ENCODE data around the gene LGR4. TPM values are rescaled to one million over a fixed set of nuclear protein-coding genes. Genes with fewer than 3 reads are reported as not detected.

LGR4 gene
- total RNA-seq, 2 donors from 2014 or later, result 0.08 to 0.27 TPM

DNA sequence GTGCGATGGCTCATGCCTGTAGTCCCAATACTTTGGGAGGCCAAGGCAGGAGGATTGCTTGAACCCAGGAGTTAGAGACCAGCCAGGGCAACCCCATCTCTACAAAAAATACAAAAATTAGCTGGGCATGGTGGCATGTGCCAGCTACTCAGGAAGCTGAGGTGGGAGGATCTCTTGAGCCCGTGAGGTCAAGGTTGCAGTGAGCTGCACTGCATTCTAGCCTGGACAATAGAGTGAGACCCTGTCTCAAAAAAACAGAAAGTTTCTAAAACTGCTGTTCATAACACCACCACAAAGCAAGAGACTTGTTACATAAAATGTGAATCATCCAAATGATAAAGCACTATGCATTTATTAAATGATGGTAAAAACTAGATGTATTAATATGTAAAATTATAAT lies 69.4 kb downstream of the LGR4 start:
- DNase-seq (ENCODE audit: low spot score in 2 of 2) (no peak), ATAC-seq (no peak)
- Mint-ChIP-seq H3K36me3 (no peaks in the 10 kb centered on the region), H3K27ac (no peak overlapping the region), H3K9me3 (no peaks in the 10 kb centered on the region)

DNA sequence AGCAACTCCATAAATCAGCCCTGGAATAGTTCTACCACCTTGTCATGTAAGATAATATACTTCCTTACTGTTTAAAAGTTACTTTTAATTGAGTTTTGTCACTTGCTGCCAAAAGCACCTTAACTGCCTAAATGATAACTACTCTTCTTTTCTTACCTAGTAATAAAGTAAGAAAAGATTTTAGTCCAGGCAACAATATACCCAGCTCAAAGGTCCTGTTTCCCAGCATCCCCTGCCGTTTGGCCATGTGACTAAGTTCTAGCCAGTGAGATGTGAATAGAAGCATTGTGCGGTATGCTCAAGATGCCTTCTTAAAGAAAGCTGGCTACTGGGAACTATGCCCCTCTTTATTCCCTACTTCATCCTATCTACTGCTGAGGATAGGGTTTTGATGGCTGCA lies 70.1 kb downstream of the LGR4 start:
- ATAC-seq, result no peak
- H3K36me3 Mint-ChIP-seq, result no peaks in the 10 kb centered on the region
- no peaks in the 10 kb centered on the region for H3K9me3 Mint-ChIP-seq
- no peak overlapping the region for H3K27ac Mint-ChIP-seq
- DNase-seq (ENCODE audit: low spot score in 2 of 2), result no peak

- H3K27ac Mint-ChIP-seq, result no peak overlapping the region
- no peak for ATAC-seq
- no peaks in the 10 kb centered on the region for H3K9me3 Mint-ChIP-seq
- no peaks in the 10 kb centered on the region for H3K36me3 Mint-ChIP-seq
- DNase-seq (ENCODE audit: low spot score in 2 of 2), result no peak
Measured at GRCh38 chr11:27401833-27402316, 70.7 kb downstream of the LGR4 start.

- no peak overlapping the region for H3K27ac Mint-ChIP-seq
- no peaks in the 10 kb centered on the region for H3K9me3 Mint-ChIP-seq
- no peaks in the 10 kb centered on the region for H3K36me3 Mint-ChIP-seq
- DNase-seq (ENCODE audit: low spot score in 2 of 2), result no peak
- ATAC-seq, result no peak
Measured at GRCh38 chr11:27401280-27401832, 71.2 kb downstream of the LGR4 start.

DNA sequence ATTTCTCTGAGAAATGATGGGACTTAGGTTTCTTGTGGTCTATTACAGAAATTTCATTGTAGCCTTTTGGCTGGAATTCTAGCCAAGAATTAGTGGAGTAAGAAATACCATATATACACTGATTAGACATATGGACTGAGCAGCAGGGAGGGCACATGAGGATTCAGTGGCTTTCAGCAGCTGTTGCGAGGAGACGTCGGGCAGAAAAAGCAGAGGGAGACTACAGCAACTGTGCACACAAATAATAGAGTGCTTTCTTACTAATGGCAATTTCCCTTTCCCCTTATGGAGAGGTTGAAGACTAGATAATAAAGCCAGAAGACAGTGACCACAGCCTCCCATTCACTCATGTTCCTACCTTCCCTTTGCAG lies 74.2 kb downstream of the LGR4 start:
- Mint-ChIP-seq H3K36me3 (no peaks in the 10 kb centered on the region), H3K27ac (no peak overlapping the region), H3K9me3 (no peaks in the 10 kb centered on the region)
- ATAC-seq (no peak), DNase-seq (ENCODE audit: low spot score in 2 of 2) (no peak)

- DNase-seq (ENCODE audit: low spot score in 2 of 2), result no peak
- no peak for ATAC-seq
- no peak overlapping the region for H3K27ac Mint-ChIP-seq
- H3K9me3 Mint-ChIP-seq, result no peaks in the 10 kb centered on the region
- no peaks in the 10 kb centered on the region for H3K36me3 Mint-ChIP-seq
Measured at GRCh38 chr11:27397624-27398399, 74.8 kb downstream of the LGR4 start.

GRCh38 chr11:27396259-27396839 lies 76.2 kb downstream of the LGR4 start:
- Mint-ChIP-seq H3K9me3 (no peaks in the 10 kb centered on the region), H3K27ac (no peak overlapping the region), H3K36me3 (no peaks in the 10 kb centered on the region)
- ATAC-seq (no peak), DNase-seq (ENCODE audit: low spot score in 2 of 2) (no peak)

GRCh38 chr11:27395556-27396258 lies 76.9 kb downstream of the LGR4 start:
- no peak overlapping the region for H3K27ac Mint-ChIP-seq
- DNase-seq (ENCODE audit: low spot score in 2 of 2) (no peak), ATAC-seq (no peak)
- no peaks in the 10 kb centered on the region for H3K9me3 Mint-ChIP-seq
- no peaks in the 10 kb centered on the region for H3K36me3 Mint-ChIP-seq

GRCh38 chr11:27394781-27395228 lies 77.8 kb downstream of the LGR4 start:
- ATAC-seq (no peak), DNase-seq (ENCODE audit: low spot score in 2 of 2) (no peak)
- H3K36me3 Mint-ChIP-seq, result no peaks in the 10 kb centered on the region
- H3K27ac Mint-ChIP-seq, result no peak overlapping the region
- H3K9me3 Mint-ChIP-seq, result no peaks in the 10 kb centered on the region

- Mint-ChIP-seq H3K27ac (no peak overlapping the region), H3K36me3 (no peaks in the 10 kb centered on the region), H3K9me3 (no peaks in the 10 kb centered on the region)
- no peak for DNase-seq (ENCODE audit: low spot score in 2 of 2)
- no peak for ATAC-seq
Measured at GRCh38 chr11:27392278-27393114, 80.1 kb downstream of the LGR4 start.

DNA sequence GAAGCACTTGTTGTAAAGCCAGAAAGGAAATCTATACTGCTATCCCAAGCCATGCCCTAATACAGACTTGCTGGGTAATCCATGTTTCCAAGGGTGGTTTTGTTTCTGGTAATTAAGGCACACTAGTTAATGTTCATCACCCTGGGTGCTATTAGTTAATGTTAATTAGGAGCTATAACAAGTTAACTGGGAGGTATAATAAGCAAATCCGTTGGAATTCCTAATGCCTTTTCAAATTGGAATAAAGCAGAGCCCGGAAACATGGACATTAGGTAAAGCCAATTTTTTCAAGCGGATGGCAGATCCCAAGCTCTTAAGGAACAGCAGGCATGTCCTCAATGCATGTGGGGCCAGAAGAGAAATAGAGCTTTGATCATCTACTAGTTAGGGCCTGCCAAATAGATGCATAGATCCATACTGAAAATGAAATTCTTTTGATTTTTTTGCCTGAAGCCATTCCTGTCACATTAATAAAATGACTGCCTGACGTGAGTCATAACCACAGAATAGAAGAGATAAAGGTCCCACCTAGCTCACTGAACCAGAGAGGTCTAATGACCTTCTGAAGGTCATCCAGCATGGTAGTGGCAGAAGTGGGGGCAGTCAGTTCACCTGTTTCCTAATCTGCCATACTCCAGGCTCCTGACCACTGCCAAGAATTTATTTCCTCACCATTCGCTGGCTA lies 81.1 kb downstream of the LGR4 start:
- Mint-ChIP-seq H3K36me3 (no peaks in the 10 kb centered on the region), H3K9me3 (no peaks in the 10 kb centered on the region), H3K27ac (no peak overlapping the region)
- ATAC-seq (no peak), DNase-seq (ENCODE audit: low spot score in 2 of 2) (no peak)

DNA sequence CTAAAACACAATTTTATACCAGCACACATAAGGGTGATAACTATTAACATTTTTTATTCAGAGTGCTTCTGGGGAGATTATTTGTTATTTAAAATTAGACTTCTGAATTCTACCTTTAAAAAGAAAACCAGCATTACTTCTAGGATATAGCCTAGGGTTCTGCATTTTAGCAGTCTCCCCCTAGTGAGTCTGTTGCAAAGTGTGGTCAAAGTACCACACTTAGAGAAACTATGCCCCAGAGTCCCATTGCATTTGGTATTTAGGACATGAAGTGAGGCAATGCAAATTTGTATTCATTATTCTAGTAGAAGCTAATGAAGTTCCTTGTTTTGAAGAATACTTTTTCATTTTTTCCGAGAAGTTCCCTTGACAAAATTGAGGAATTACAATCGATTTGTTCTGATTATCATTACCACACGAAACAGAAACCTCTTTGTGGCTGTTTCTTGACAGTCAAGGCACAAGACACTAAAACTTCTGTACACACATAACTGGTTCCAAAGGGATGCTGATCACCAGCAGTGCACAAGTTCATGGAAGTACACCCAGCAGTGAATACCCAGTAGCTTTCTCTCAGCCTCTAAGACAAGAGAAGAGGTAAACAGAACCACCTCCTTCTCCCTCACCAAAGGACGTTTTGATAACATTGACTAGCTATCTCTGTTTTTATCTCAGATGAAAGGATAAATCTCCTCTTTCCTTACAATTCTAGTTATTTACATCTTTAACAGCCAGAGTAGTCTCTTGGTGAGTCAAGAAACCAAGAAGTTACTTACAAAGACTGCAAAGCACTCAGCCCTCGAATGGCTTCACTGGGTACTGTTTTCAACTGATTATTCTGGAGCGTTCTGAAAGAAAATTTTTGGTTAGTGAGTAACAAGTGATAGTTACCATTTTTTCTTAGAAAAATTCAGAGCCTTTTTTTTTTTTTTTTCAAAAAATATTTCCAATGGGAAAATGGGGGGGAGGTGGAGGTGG lies 82.0 kb downstream of the LGR4 start:
- Mint-ChIP-seq H3K36me3 (no peaks in the 10 kb centered on the region), H3K9me3 (no peaks in the 10 kb centered on the region), H3K27ac (no peak overlapping the region)
- DNase-seq (ENCODE audit: low spot score in 2 of 2), result no peak
- ATAC-seq, result no peak

GRCh38 chr11:27388869-27389268 lies 83.7 kb downstream of the LGR4 start:
- Mint-ChIP-seq H3K36me3 (no peaks in the 10 kb centered on the region), H3K27ac (no peak overlapping the region)

DNA sequence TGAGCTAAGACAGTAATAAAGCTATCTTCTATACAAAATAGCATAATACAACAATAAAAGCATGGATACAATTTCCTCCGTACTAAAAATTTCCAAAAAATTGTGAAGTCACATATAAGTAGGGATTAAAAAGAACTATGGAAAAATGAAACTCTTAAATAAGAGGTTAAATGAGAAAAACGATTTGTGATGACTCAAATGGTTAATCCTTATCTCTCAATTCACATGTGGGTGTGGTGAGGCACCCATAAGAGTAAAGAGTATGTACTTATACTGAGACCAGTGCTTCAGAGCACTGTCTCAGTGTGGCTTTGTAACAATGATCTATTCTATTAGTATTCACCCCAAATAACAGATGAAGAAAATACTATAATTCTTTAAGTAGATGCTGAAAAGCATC lies 84.6 kb downstream of the LGR4 start:
- Mint-ChIP-seq H3K27ac (no peak overlapping the region), H3K9me3 (no peaks in the 10 kb centered on the region), H3K36me3 (no peaks in the 10 kb centered on the region)
- ATAC-seq (peak in 1 of 2 donors; percentile 73), DNase-seq (ENCODE audit: low spot score in 2 of 2) (no peak)

More at GRCh38 chr11:27388869-27389268, 83.7 kb downstream of the LGR4 start:
- no peaks in the 10 kb centered on the region for H3K9me3 Mint-ChIP-seq
- DNase-seq (ENCODE audit: low spot score in 2 of 2), result no peak
- peak in 1 of 2 donors; percentile 47 for ATAC-seq

GRCh38 chr11:27387362-27387761 lies 85.2 kb downstream of the LGR4 start:
- ATAC-seq (peak in 1 of 2 donors; percentile 13), DNase-seq (ENCODE audit: low spot score in 2 of 2) (no peak)
- Mint-ChIP-seq H3K27ac (no peak overlapping the region), H3K36me3 (no peaks in the 10 kb centered on the region), H3K9me3 (no peaks in the 10 kb centered on the region)
